ENCODE measurements around the gene EBPL.

The EBPL gene

DNA sequence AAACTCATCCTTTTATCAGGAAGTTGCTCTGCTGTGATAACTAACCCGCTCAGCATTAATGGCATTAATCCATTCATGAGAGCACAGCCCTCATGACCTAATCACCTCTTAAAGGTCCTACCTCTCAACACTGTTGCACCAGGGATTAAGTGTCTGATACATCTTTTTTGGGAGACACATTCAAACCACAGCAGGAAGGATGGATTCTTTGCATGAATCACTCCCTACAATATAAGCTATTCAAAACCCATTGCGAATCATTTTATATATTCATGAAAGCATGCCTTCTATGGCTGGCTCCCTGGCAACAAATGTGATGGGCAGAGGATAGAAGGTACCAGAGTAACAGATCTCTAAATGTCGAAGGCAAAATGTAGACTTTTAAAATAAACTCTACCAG, 35.4 kb downstream of the EBPL start:
- no peak overlapping the region for H3K27ac ChIP-seq (ENCODE audit: insufficient read depth in 1 of 2, low read depth in 1 of 2, low read length in 2 of 2, poor library complexity in 1 of 2, severe bottlenecking in 2 of 2)
- H3K4me1 ChIP-seq (ENCODE audit: control extremely low read depth in 1 of 4, control insufficient read depth in 4 of 4, insufficient read depth in 4 of 4, low read length in 3 of 4) = peaks cover 13 to 40% (median 23%) of the 10 kb centered on the region in 4 experiments
- H3K4me3 ChIP-seq (ENCODE audit: control insufficient read depth in 1 of 7, extremely low read depth in 1 of 7, insufficient read depth in 4 of 7, low read depth in 2 of 7, low read length in 6 of 7) = no peak overlapping the region
- 100% methylated on average over 1 of the region's 3 CpGs for WGBS (ENCODE audit: insufficient coverage)
- H3K27me3 ChIP-seq (replicated peaks in 2 of 5; ENCODE audit: control insufficient read depth in 4 of 5, insufficient read depth in 5 of 5, low read length in 4 of 5) = no peaks in the 10 kb centered on the region
- POLR2A ChIA-PET = no interaction called here
- DNase-seq = no peak
- H3K9me3 ChIP-seq (ENCODE audit: control extremely low read depth in 1 of 5, control insufficient read depth in 4 of 5, insufficient read depth in 2 of 5, low read depth in 1 of 5, low read length in 4 of 5) = no peaks in the 10 kb centered on the region
- peaks cover 7 to 31% (median 14%) of the 10 kb centered on the region in 4 experiments for H3K36me3 ChIP-seq (ENCODE audit: control insufficient read depth in 4 of 4, insufficient read depth in 4 of 4, low read length in 3 of 4)
- CTCF ChIA-PET = no interaction called here

GRCh38 chr13:49654011-49654410, 37.3 kb downstream of the EBPL start:
- peak overlapping the region in 1 of 7 experiments; percentile 4 for H3K4me3 ChIP-seq (ENCODE audit: control insufficient read depth in 1 of 7, extremely low read depth in 1 of 7, insufficient read depth in 4 of 7, low read depth in 2 of 7, low read length in 6 of 7)
- DNase-seq = peak in 2 of 3 donors; percentile 37 to 66
- no peaks in the 10 kb centered on the region for H3K27me3 ChIP-seq (replicated peaks in 2 of 5; ENCODE audit: control insufficient read depth in 4 of 5, insufficient read depth in 5 of 5, low read length in 4 of 5)
- H3K36me3 ChIP-seq (ENCODE audit: control insufficient read depth in 4 of 4, insufficient read depth in 4 of 4, low read length in 3 of 4) = peaks cover 0 to 19% (median 1%) of the 10 kb centered on the region in 4 experiments
- H3K4me1 ChIP-seq (ENCODE audit: control extremely low read depth in 1 of 4, control insufficient read depth in 4 of 4, insufficient read depth in 4 of 4, low read length in 3 of 4) = peaks cover 13 to 33% (median 22%) of the 10 kb centered on the region in 4 experiments
- ChIA-PET CTCF (interaction anchor here (0.5 to 1.7 kb wide), 4 partner anchors 10 to 71 kb away, joined by 3 to 4 read pairs (median 3); no protein-coding TSS in a partner anchor), POLR2A (no interaction called here)
- H3K9me3 ChIP-seq (ENCODE audit: control extremely low read depth in 1 of 5, control insufficient read depth in 4 of 5, insufficient read depth in 2 of 5, low read depth in 1 of 5, low read length in 4 of 5) = no peaks in the 10 kb centered on the region
- 10% methylated on average over 3 of the region's 3 CpGs for WGBS (ENCODE audit: insufficient coverage)
- H3K27ac ChIP-seq (ENCODE audit: insufficient read depth in 1 of 2, low read depth in 1 of 2, low read length in 2 of 2, poor library complexity in 1 of 2, severe bottlenecking in 2 of 2) = peak overlapping the region in 1 of 2 experiments; percentile 55

DNA sequence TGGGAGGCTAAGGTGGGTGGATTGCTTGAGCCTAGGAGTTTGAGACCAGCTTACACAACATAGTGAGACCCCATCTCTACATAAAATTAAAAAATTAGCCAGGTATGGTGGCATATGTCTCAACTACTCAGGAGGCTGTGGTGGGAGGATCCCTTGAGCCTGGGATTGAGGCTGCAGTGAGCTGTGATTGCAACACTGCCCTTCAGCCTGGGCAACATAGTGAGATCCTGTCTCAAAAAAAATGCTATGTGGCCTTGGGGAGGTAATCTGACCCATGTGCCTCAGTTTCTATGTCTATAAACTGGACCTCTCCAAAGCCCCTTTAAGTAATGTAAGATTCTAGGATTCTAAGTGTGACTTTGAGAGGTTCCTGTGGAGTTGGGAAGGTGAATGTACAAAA, 37.8 kb downstream of the EBPL start:
- Histone ChIP-seq H3K4me3 (ENCODE audit: control insufficient read depth in 1 of 7, extremely low read depth in 1 of 7, insufficient read depth in 4 of 7, low read depth in 2 of 7, low read length in 6 of 7) (no peak overlapping the region), H3K27ac (ENCODE audit: insufficient read depth in 1 of 2, low read depth in 1 of 2, low read length in 2 of 2, poor library complexity in 1 of 2, severe bottlenecking in 2 of 2) (peak overlapping the region in 1 of 2 experiments; percentile 55), H3K4me1 (ENCODE audit: control extremely low read depth in 1 of 4, control insufficient read depth in 4 of 4, insufficient read depth in 4 of 4, low read length in 3 of 4) (peaks cover 13 to 33% (median 22%) of the 10 kb centered on the region in 4 experiments), H3K27me3 (replicated peaks in 2 of 5; ENCODE audit: control insufficient read depth in 4 of 5, insufficient read depth in 5 of 5, low read length in 4 of 5) (no peaks in the 10 kb centered on the region), H3K9me3 (ENCODE audit: control extremely low read depth in 1 of 5, control insufficient read depth in 4 of 5, insufficient read depth in 2 of 5, low read depth in 1 of 5, low read length in 4 of 5) (no peaks in the 10 kb centered on the region), H3K36me3 (ENCODE audit: control insufficient read depth in 4 of 4, insufficient read depth in 4 of 4, low read length in 3 of 4) (peaks cover 0 to 14% (median 1%) of the 10 kb centered on the region in 4 experiments)
- ChIA-PET POLR2A (no interaction called here), CTCF (interaction anchor here (1.0 to 1.7 kb wide), 3 partner anchors 9 to 25 kb away, joined by 3 to 4 read pairs (median 3); no protein-coding TSS in a partner anchor)
- DNase-seq = no peak

DNA sequence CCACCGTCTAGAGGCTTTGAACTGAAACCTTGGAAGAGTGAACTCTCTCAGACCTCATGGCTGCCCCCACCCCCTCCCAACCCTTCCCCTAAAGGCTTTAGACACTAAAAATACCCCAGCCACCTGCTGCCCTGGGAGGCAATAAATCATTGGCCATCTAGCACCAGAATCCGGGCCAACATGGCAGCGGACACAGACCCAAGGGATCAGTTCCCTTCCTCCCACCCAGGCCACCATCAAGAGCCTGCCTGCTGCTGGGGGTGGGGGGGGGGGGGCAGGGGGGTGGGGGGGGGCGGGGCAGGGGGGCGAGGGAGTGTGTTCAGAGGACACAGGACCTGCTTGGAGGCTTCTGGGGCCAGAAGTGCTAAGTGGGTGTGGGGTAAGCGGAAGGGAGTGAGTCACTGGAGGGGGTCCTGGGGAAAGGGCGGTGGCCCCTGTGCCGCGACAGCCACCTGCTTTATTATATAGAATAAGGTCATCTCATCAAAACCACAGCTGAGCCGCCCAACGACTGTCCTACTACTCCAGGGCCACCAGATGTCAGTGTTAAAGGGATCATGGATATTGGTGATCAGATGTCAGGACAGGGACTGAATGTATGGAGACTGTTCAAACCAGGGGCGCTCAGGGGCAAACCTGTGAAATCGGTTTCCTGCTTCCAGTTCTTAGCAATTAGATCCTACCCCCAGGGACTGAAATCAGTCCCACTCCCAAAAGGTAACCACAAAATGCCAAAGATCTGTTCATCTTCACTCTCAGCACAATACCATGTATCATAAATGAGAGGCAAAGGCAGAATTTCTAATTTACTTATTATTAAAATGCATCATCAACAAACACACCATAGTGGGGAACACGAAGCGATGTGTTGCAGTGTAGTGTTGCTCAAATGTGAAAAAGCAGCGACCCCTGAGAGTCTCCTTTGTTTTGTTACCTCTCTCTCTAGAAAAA, 38.7 kb downstream of the EBPL start:
- POLR2A ChIA-PET = no interaction called here
- Histone ChIP-seq H3K27ac (ENCODE audit: insufficient read depth in 1 of 2, low read depth in 1 of 2, low read length in 2 of 2, poor library complexity in 1 of 2, severe bottlenecking in 2 of 2) (no peak overlapping the region), H3K4me3 (ENCODE audit: control insufficient read depth in 1 of 7, extremely low read depth in 1 of 7, insufficient read depth in 4 of 7, low read depth in 2 of 7, low read length in 6 of 7) (peak overlapping the region in 2 of 7 experiments; percentile 5 to 44), H3K27me3 (replicated peaks in 2 of 5; ENCODE audit: control insufficient read depth in 4 of 5, insufficient read depth in 5 of 5, low read length in 4 of 5) (no peaks in the 10 kb centered on the region), H3K36me3 (ENCODE audit: control insufficient read depth in 4 of 4, insufficient read depth in 4 of 4, low read length in 3 of 4) (peaks cover 0 to 8% (median 1%) of the 10 kb centered on the region in 4 experiments), H3K4me1 (ENCODE audit: control extremely low read depth in 1 of 4, control insufficient read depth in 4 of 4, insufficient read depth in 4 of 4, low read length in 3 of 4) (peaks cover 13 to 33% (median 22%) of the 10 kb centered on the region in 4 experiments), H3K9me3 (ENCODE audit: control extremely low read depth in 1 of 5, control insufficient read depth in 4 of 5, insufficient read depth in 2 of 5, low read depth in 1 of 5, low read length in 4 of 5) (no peaks in the 10 kb centered on the region)
- WGBS (ENCODE audit: insufficient coverage) = 57% methylated on average over 2 of the region's 16 CpGs
- DNase-seq = peak; percentile 67 to 86 (median 76)
- CTCF ChIA-PET = interaction anchor here (0.6 to 1.7 kb wide), 6 partner anchors 8 to 141 kb away, joined by 3 to 5 read pairs (median 3); no protein-coding TSS in a partner anchor

GRCh38 chr13:49651570-49652354, 39.5 kb downstream of the EBPL start:
- 95% methylated on average over 5 of the region's 17 CpGs for WGBS (ENCODE audit: insufficient coverage)
- Histone ChIP-seq H3K36me3 (ENCODE audit: control insufficient read depth in 4 of 4, insufficient read depth in 4 of 4, low read length in 3 of 4) (peaks cover 0 to 1% (median 0%) of the 10 kb centered on the region in 4 experiments), H3K4me1 (ENCODE audit: control extremely low read depth in 1 of 4, control insufficient read depth in 4 of 4, insufficient read depth in 4 of 4, low read length in 3 of 4) (peaks cover 13 to 33% (median 22%) of the 10 kb centered on the region in 4 experiments), H3K4me3 (ENCODE audit: control insufficient read depth in 1 of 7, extremely low read depth in 1 of 7, insufficient read depth in 4 of 7, low read depth in 2 of 7, low read length in 6 of 7) (no peak overlapping the region), H3K27ac (ENCODE audit: insufficient read depth in 1 of 2, low read depth in 1 of 2, low read length in 2 of 2, poor library complexity in 1 of 2, severe bottlenecking in 2 of 2) (peak overlapping the region in 1 of 2 experiments; percentile 7), H3K9me3 (ENCODE audit: control extremely low read depth in 1 of 5, control insufficient read depth in 4 of 5, insufficient read depth in 2 of 5, low read depth in 1 of 5, low read length in 4 of 5) (no peaks in the 10 kb centered on the region), H3K27me3 (replicated peaks in 2 of 5; ENCODE audit: control insufficient read depth in 4 of 5, insufficient read depth in 5 of 5, low read length in 4 of 5) (no peaks in the 10 kb centered on the region)
- ChIA-PET CTCF (interaction anchor here (0.6 to 1.7 kb wide), 5 partner anchors 8 to 142 kb away, joined by 3 to 5 read pairs (median 4); no protein-coding TSS in a partner anchor), POLR2A (no interaction called here)
- no peak for DNase-seq

DNA sequence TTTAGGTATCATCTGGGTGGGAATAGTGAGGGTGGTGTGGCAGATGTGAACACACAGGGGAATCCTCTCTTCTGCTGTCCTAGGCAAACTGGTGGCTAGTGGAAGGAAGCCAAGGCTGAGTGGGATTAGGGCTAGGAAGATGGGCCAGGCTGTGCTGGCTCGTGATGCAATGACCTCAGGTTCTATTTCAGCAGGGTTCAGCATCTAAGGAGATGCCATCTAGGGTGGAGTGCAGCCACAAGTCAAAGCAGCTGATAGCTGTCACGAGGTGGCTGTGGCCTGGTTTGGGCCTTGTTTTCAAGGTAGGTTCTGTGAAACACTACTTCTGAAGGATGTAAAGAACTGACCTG, 41.3 kb downstream of the EBPL start:
- no peak for DNase-seq
- no peaks in the 10 kb centered on the region for H3K36me3 ChIP-seq (ENCODE audit: control insufficient read depth in 4 of 4, insufficient read depth in 4 of 4, low read length in 3 of 4)
- CTCF ChIA-PET = interaction anchor here (0.6 kb wide), 1 partner anchor 1267 kb away, joined by 3 read pairs; no protein-coding TSS in a partner anchor
- WGBS (ENCODE audit: insufficient coverage) = 100% methylated on average over 1 of the region's 2 CpGs
- POLR2A ChIA-PET = no interaction called here
- H3K9me3 ChIP-seq (ENCODE audit: control extremely low read depth in 1 of 5, control insufficient read depth in 4 of 5, insufficient read depth in 2 of 5, low read depth in 1 of 5, low read length in 4 of 5) = no peaks in the 10 kb centered on the region
- H3K4me1 ChIP-seq (ENCODE audit: control extremely low read depth in 1 of 4, control insufficient read depth in 4 of 4, insufficient read depth in 4 of 4, low read length in 3 of 4) = peaks cover 11 to 33% (median 20%) of the 10 kb centered on the region in 4 experiments
- no peaks in the 10 kb centered on the region for H3K27me3 ChIP-seq (replicated peaks in 2 of 5; ENCODE audit: control insufficient read depth in 4 of 5, insufficient read depth in 5 of 5, low read length in 4 of 5)
- no peak overlapping the region for H3K4me3 ChIP-seq (ENCODE audit: control insufficient read depth in 1 of 7, extremely low read depth in 1 of 7, insufficient read depth in 4 of 7, low read depth in 2 of 7, low read length in 6 of 7)
- no peak overlapping the region for H3K27ac ChIP-seq (ENCODE audit: insufficient read depth in 1 of 2, low read depth in 1 of 2, low read length in 2 of 2, poor library complexity in 1 of 2, severe bottlenecking in 2 of 2)

Measured in common myeloid progenitor, CD34-positive (primary cell).